K562 (cell line): ENCODE measurements around the gene THOP1. TPM values are rescaled to one million over a fixed set of nuclear protein-coding genes. Genes with fewer than 3 reads are reported as not detected.
A peak's percentile ranks its signal among the peaks of the same experiment; 100 is the strongest.

Source experiments
- CBX8 ChIP-seq: fragments of 200-600 bp; sonication (generic); IDR thresholded peaks from 2 replicates; pipeline ENCODE4 v1.6.1; 2012; ENCODE audit warnings: borderline replicate concordance, mixed run types, low read depth, mild to moderate bottlenecking, moderate library complexity, mixed read lengths, low read length, control low read depth, inconsistent platforms; ENCODE audit not compliant: poor library complexity, severe bottlenecking; ENCODE audit errors: extremely low read depth
- EGR1 ChIP-seq: fragments of 450-650 bp; conservative IDR thresholded peaks from 2 replicates; pipeline ENCODE4 v1.6.1; 2017; ENCODE audit warnings: mild to moderate bottlenecking
- NFIC ChIP-seq: fragments of 450-650 bp; IDR thresholded peaks from 2 replicates; pipeline ENCODE4 v1.6.1; 2017; ENCODE audit warnings: mild to moderate bottlenecking, inconsistent platforms
- POLR2H ChIP-seq: IDR thresholded peaks from 2 replicates; pipeline ENCODE4 v1.6.1; 2016; ENCODE audit warnings: missing genetic modification characterization, low read depth, mild to moderate bottlenecking, control low read depth, missing compliant biosample characterization, moderate library complexity
- RB1 ChIP-seq: fragments of 450-650 bp; IDR thresholded peaks from 2 replicates; pipeline ENCODE4 v1.6.1; 2017; ENCODE audit warnings: low read depth, mild to moderate bottlenecking
- RFX1 ChIP-seq: fragments of 450-650 bp; IDR thresholded peaks from 2 replicates; pipeline ENCODE4 v1.6.1; 2016; ENCODE audit warnings: mild to moderate bottlenecking, moderate library complexity
- TSC22D4 ChIP-seq: fragments of 450-650 bp; IDR thresholded peaks from 2 replicates; pipeline ENCODE4 v1.6.1; 2016; ENCODE audit warnings: missing genetic modification characterization, missing biosample characterization, control low read depth
- ZNF143 ChIP-seq: sonication (generic); formaldehyde crosslinking; IDR thresholded peaks from 2 replicates; pipeline ENCODE4 v1.9.0; 2022; ENCODE audit warnings: mild to moderate bottlenecking, missing genetic modification reagents
- ZNF24 ChIP-seq: fragments of 450-650 bp; IDR thresholded peaks from 2 replicates; pipeline ENCODE4 v1.6.1; 2016
- ZNF551 ChIP-seq: fragments of 250-450 bp; sonication (Bioruptor Pico); IDR thresholded peaks from 2 replicates; pipeline ENCODE4 v1.5.0; 2021; ENCODE audit warnings: mild to moderate bottlenecking, moderate library complexity
- ZNF780A ChIP-seq: fragments of 250-450 bp; sonication (Bioruptor Pico); IDR thresholded peaks from 2 replicates; pipeline ENCODE4 v1.5.0; 2021; ENCODE audit warnings: mild to moderate bottlenecking
- polyA plus RNA-seq, 8 experiments: library from polyadenylated mRNA; depleted of rRNA in 4 of 8; stranded (reverse) in 5 of 8; unstranded in 3 of 8; fragments of >200 nt; fragmentation: Nextera tagmentation in 2 of 8; fragmentation: Illumina TruSeq in 1 of 8; extraction: Ambion mirVana in 2 of 8; extraction: Trizol in 1 of 8; gene quantifications; 2 replicates each; pipeline versions ENCODE4 v1.2.1 to v1.2.3, GENCODE V29; 2011 to 2014; ENCODE audit warnings: inconsistent platforms in 1 of 8, missing spikeins in 1 of 8
- total RNA-seq, 7 experiments: library from RNA; depleted of rRNA in 6 of 7; stranded (reverse); fragments of >200 nt in 6 of 7; fragmentation: Illumina TruSeq in 2 of 7; extraction: Trizol in 2 of 7; gene quantifications; 2 replicates each; pipeline versions ENCODE4 v1.2.1 to v1.2.3, GENCODE V29; 2011 to 2021; ENCODE audit warnings: low replicate concordance in 1 of 7
- TF ChIP-seq, protein P1 (sequence below), 2 experiments: fragments of 450-650 bp in 1 of 2; sonication (generic) in 1 of 2; formaldehyde crosslinking in 1 of 2; IDR thresholded peaks; 2 replicates each; pipeline versions ENCODE4 v1.7.1 to v1.9.0; 2016 to 2022; ENCODE audit warnings: inconsistent platforms in 1 of 2, mild to moderate bottlenecking in 1 of 2, missing genetic modification reagents in 1 of 2
- TF ChIP-seq, protein P2 (sequence below): sonication (generic); formaldehyde crosslinking; IDR thresholded peaks from 2 replicates; pipeline ENCODE4 v1.8.1; 2023; ENCODE audit warnings: mild to moderate bottlenecking, missing genetic modification reagents

The THOP1 gene
- total and polyA plus RNA-seq, 9 of the 15 experiments (the other 6 are each of a cell fraction or from before 2014, with no cell fraction given), result 1.3 to 255 (median 96.1) TPM

DNA sequence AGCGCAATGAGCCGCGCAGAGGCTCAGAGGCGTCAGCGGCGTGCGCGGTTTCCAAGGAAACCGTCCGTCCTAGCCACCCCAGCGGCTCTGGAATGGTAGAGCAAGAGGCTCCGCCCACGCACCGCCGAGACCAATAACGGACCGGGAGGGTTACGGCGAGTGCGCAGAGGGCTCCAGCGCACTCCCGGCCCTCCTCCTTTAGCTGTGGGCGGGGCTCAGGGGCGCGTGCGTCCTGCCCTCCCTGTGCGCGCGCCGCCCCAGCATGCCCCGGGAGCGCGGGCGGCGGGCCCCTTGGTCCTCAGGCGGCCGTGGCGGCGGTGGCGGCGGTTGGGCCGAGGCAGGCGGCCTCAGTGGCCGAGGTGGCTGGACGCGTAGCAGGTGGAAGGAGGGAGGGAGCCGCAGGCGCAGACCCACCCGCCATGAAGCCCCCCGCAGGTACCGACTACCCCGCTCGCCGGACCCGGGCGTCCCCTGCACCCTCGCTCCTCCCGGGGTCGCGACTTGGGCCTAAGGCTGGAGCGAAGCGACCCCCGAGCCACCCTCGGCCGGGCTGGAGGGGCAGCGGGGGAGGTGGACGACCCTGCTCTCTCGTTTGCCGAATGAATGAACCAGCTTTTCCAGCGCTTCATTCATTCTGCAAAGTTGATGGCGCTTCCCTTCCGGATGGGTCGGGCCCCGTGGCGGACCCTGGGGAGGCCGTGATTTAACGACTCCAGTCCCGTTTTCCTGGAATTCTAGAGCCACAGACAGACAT is at the start of gene THOP1 (continued):
- TF ChIP-seq, protein P1, sequence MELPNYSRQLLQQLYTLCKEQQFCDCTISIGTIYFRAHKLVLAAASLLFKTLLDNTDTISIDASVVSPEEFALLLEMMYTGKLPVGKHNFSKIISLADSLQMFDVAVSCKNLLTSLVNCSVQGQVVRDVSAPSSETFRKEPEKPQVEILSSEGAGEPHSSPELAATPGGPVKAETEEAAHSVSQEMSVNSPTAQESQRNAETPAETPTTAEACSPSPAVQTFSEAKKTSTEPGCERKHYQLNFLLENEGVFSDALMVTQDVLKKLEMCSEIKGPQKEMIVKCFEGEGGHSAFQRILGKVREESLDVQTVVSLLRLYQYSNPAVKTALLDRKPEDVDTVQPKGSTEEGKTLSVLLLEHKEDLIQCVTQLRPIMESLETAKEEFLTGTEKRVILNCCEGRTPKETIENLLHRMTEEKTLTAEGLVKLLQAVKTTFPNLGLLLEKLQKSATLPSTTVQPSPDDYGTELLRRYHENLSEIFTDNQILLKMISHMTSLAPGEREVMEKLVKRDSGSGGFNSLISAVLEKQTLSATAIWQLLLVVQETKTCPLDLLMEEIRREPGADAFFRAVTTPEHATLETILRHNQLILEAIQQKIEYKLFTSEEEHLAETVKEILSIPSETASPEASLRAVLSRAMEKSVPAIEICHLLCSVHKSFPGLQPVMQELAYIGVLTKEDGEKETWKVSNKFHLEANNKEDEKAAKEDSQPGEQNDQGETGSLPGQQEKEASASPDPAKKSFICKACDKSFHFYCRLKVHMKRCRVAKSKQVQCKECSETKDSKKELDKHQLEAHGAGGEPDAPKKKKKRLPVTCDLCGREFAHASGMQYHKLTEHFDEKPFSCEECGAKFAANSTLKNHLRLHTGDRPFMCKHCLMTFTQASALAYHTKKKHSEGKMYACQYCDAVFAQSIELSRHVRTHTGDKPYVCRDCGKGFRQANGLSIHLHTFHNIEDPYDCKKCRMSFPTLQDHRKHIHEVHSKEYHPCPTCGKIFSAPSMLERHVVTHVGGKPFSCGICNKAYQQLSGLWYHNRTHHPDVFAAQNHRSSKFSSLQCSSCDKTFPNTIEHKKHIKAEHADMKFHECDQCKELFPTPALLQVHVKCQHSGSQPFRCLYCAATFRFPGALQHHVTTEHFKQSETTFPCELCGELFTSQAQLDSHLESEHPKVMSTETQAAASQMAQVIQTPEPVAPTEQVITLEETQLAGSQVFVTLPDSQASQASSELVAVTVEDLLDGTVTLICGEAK (IDR thresholded peaks at IDR 0.05), result no peak
- TF ChIP-seq, protein P1 (CRISPR knock-in tag; IDR thresholded peaks at IDR 0.05), result no peak
- TF ChIP-seq POLR2H (tag) (no peak; the same call in 1 of the 2 replicates), CBX8 (no peak), ZNF551 (CRISPR knock-in tag) (no peak), TSC22D4 (tag) (no peak), NFIC (no peak), RFX1 (peak; percentile 93), ZNF780A (no peak), RB1 (peak; percentile 91), EGR1 (peak; percentile 98), ZNF143 (CRISPR knock-in tag) (peak; percentile 73), ZNF24 (no peak)
- TF ChIP-seq, protein P2, sequence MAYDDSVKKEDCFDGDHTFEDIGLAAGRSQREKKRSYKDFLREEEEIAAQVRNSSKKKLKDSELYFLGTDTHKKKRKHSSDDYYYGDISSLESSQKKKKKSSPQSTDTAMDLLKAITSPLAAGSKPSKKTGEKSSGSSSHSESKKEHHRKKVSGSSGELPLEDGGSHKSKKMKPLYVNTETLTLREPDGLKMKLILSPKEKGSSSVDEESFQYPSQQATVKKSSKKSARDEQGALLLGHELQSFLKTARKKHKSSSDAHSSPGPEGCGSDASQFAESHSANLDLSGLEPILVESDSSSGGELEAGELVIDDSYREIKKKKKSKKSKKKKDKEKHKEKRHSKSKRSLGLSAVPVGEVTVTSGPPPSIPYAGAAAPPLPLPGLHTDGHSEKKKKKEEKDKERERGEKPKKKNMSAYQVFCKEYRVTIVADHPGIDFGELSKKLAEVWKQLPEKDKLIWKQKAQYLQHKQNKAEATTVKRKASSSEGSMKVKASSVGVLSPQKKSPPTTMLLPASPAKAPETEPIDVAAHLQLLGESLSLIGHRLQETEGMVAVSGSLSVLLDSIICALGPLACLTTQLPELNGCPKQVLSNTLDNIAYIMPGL (CRISPR knock-in tag), result no peak
